ENCODE measurements around the gene GBX2.

- no peak for TF ChIP-seq POLR2A (IDR thresholded peaks at IDR 0.05)
- TF ChIP-seq, protein P1, sequence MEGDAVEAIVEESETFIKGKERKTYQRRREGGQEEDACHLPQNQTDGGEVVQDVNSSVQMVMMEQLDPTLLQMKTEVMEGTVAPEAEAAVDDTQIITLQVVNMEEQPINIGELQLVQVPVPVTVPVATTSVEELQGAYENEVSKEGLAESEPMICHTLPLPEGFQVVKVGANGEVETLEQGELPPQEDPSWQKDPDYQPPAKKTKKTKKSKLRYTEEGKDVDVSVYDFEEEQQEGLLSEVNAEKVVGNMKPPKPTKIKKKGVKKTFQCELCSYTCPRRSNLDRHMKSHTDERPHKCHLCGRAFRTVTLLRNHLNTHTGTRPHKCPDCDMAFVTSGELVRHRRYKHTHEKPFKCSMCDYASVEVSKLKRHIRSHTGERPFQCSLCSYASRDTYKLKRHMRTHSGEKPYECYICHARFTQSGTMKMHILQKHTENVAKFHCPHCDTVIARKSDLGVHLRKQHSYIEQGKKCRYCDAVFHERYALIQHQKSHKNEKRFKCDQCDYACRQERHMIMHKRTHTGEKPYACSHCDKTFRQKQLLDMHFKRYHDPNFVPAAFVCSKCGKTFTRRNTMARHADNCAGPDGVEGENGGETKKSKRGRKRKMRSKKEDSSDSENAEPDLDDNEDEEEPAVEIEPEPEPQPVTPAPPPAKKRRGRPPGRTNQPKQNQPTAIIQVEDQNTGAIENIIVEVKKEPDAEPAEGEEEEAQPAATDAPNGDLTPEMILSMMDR (IDR thresholded peaks at IDR 0.05): no peak
- no peak for TF ChIP-seq POLR2AphosphoS5 (IDR thresholded peaks at IDR 0.05)
These were observed 2.5 kb upstream of the GBX2 start for GRCh38 chr2:236170590-236171165.

Data from gastroesophageal sphincter (tissue), 3 donors.